Neural crest cell (in vitro differentiated cells): ENCODE results near the gene NUB1. TPM values are rescaled to one million over a fixed set of nuclear protein-coding genes. Genes with fewer than 3 reads are reported as not detected.

Experiments
- DNase-seq: peaks from one replicate; pipeline ENCODE4 v3.0.0; 2021; ENCODE audit warnings: low read depth, mixed read lengths, low spot score
- H3K27ac Mint-ChIP-seq: one replicate; pipeline ENCODE4 v1.8.0; 2021; ENCODE audit warnings: mild to moderate bottlenecking, mixed read lengths; ENCODE audit not compliant: unreplicated experiment
- H3K27me3 Mint-ChIP-seq: 2 replicates; pipeline ENCODE4 v1.8.0; 2021; ENCODE audit warnings: low read depth, mild to moderate bottlenecking, mixed read lengths
- H3K36me3 Mint-ChIP-seq: 2 replicates; pipeline ENCODE4 v1.8.0; 2021; ENCODE audit warnings: low read depth, mild to moderate bottlenecking, mixed read lengths
- H3K4me1 Mint-ChIP-seq: 2 replicates; pipeline ENCODE4 v1.8.0; 2021; ENCODE audit warnings: mixed read lengths
- H3K4me3 Mint-ChIP-seq: one replicate; pipeline ENCODE4 v1.8.0; 2021; ENCODE audit warnings: mild to moderate bottlenecking, mixed read lengths
- H3K9me3 Mint-ChIP-seq: 2 replicates; pipeline ENCODE4 v1.8.0; 2021; ENCODE audit warnings: mixed read lengths
- total RNA-seq: library from RNA; stranded (reverse); gene quantifications from 2 replicates; pipeline ENCODE4 v1.2.1, GENCODE V29; 2021
- TF ChIP-seq, protein P1 (sequence below): fragments of 200-600 bp; sonication (generic); conservative IDR thresholded peaks from 2 replicates; pipeline ENCODE4 v1.5.0; 2021; ENCODE audit warnings: antibody characterized with exemption, mild to moderate bottlenecking

The NUB1 gene
- total RNA-seq, 1 donor from 2014 or later, result 32.6 TPM

- Mint-ChIP-seq H3K4me1 (peaks cover 9% of the 10 kb centered on the region), H3K4me3 (no peak overlapping the region), H3K27ac (no peak overlapping the region), H3K36me3 (no peaks in the 10 kb centered on the region), H3K9me3 (no peaks in the 10 kb centered on the region), H3K27me3 (no peaks in the 10 kb centered on the region)
- DNase-seq, result no peak
- TF ChIP-seq, protein P1, sequence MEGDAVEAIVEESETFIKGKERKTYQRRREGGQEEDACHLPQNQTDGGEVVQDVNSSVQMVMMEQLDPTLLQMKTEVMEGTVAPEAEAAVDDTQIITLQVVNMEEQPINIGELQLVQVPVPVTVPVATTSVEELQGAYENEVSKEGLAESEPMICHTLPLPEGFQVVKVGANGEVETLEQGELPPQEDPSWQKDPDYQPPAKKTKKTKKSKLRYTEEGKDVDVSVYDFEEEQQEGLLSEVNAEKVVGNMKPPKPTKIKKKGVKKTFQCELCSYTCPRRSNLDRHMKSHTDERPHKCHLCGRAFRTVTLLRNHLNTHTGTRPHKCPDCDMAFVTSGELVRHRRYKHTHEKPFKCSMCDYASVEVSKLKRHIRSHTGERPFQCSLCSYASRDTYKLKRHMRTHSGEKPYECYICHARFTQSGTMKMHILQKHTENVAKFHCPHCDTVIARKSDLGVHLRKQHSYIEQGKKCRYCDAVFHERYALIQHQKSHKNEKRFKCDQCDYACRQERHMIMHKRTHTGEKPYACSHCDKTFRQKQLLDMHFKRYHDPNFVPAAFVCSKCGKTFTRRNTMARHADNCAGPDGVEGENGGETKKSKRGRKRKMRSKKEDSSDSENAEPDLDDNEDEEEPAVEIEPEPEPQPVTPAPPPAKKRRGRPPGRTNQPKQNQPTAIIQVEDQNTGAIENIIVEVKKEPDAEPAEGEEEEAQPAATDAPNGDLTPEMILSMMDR, result no peak
These were observed 10.9 kb downstream of the NUB1 start for GRCh38 chr7:151352512-151352911.

- no peak for DNase-seq
- Mint-ChIP-seq H3K27ac (no peak overlapping the region), H3K4me1 (peaks cover 4% of the 10 kb centered on the region), H3K9me3 (no peaks in the 10 kb centered on the region), H3K27me3 (no peaks in the 10 kb centered on the region), H3K36me3 (peaks cover 23% of the 10 kb centered on the region), H3K4me3 (no peak overlapping the region)
- TF ChIP-seq, protein P1, result no peak
These were observed 19.8 kb downstream of the NUB1 start for GRCh38 chr7:151361193-151361959.

- H3K4me1 Mint-ChIP-seq, result peaks cover 4% of the 10 kb centered on the region
- no peak overlapping the region for H3K4me3 Mint-ChIP-seq
- no peaks in the 10 kb centered on the region for H3K27me3 Mint-ChIP-seq
- H3K36me3 Mint-ChIP-seq, result peaks cover 21% of the 10 kb centered on the region
- H3K9me3 Mint-ChIP-seq, result no peaks in the 10 kb centered on the region
- TF ChIP-seq, protein P1, result no peak
- no peak overlapping the region for H3K27ac Mint-ChIP-seq
- DNase-seq, result no peak
These were observed 21.6 kb downstream of the NUB1 start for GRCh38 chr7:151363182-151363581.

- Mint-ChIP-seq H3K9me3 (no peaks in the 10 kb centered on the region), H3K4me1 (peaks cover 4% of the 10 kb centered on the region), H3K36me3 (peaks cover 18% of the 10 kb centered on the region), H3K27ac (no peak overlapping the region), H3K4me3 (no peak overlapping the region), H3K27me3 (no peaks in the 10 kb centered on the region)
- TF ChIP-seq, protein P1, result no peak
- DNase-seq, result no peak
These were observed 24.7 kb downstream of the NUB1 start for GRCh38 chr7:151366166-151366879.

DNA sequence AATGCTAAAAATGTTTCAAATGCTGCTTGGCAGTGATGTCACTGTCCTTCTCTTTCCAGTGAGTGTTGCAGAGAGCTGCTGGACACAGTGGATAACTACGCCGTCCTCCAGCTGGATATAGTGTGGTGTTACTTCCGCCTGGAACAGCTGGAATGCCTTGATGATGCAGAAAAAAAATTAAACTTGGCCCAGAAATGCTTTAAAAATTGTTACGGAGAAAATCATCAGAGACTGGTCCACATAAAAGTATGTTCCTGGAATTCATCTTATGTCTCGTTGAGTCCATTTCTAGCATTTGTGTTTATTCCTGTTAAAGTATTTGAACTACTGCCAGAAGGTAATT lies 25.2 kb downstream of the NUB1 start:
- H3K9me3 Mint-ChIP-seq, result no peaks in the 10 kb centered on the region
- H3K4me3 Mint-ChIP-seq, result no peak overlapping the region
- no peak overlapping the region for H3K27ac Mint-ChIP-seq
- no peak for DNase-seq
- H3K27me3 Mint-ChIP-seq, result no peaks in the 10 kb centered on the region
- TF ChIP-seq, protein P1, result no peak
- H3K4me1 Mint-ChIP-seq, result peaks cover 4% of the 10 kb centered on the region
- peaks cover 18% of the 10 kb centered on the region for H3K36me3 Mint-ChIP-seq
